PC-9 (cell line): Measurements from ENCODE around the gene MEPE.

Experiments
- CTCF ChIP-seq: fragments of 200-600 bp; sonication (generic); conservative IDR thresholded peaks from 2 replicates; pipeline ENCODE4 v1.6.1; 2017; ENCODE audit warnings: mixed run types, antibody characterized with exemption, mild to moderate bottlenecking, moderate library complexity
- EZH2 ChIP-seq: fragments of 200-600 bp; sonication (generic); IDR thresholded peaks from 2 replicates; pipeline ENCODE4 v1.8.0; 2017; ENCODE audit warnings: antibody characterized with exemption, low read depth

GRCh38 chr4:87881115-87881514 is 48.3 kb downstream of the MEPE start:
- TF ChIP-seq CTCF: no peak
- no peak for TF ChIP-seq EZH2
